AG09309 (cell line): ENCODE results near the gene IGFALS.
A peak's percentile ranks its signal among the peaks of the same experiment; 100 is the strongest.

Source experiments
- DNase-seq: peaks from one replicate; pipeline ENCODE4 v3.0.0-alpha.2; 2010; ENCODE audit warnings: low read depth
- H3K4me3 ChIP-seq: 2 replicates; pipeline ENCODE4 v1.5.1; 2011; ENCODE audit warnings: mild to moderate bottlenecking, low read depth, low read length, moderate library complexity; ENCODE audit not compliant: control insufficient read depth
- CTCF ChIP-seq: IDR thresholded peaks from 2 replicates; pipeline ENCODE4 v1.5.1; 2011; ENCODE audit warnings: mild to moderate bottlenecking, low read depth, low read length, inconsistent platforms; ENCODE audit not compliant: insufficient read depth, control insufficient read depth; ENCODE audit errors: missing control alignments

IGFALS gene

DNA sequence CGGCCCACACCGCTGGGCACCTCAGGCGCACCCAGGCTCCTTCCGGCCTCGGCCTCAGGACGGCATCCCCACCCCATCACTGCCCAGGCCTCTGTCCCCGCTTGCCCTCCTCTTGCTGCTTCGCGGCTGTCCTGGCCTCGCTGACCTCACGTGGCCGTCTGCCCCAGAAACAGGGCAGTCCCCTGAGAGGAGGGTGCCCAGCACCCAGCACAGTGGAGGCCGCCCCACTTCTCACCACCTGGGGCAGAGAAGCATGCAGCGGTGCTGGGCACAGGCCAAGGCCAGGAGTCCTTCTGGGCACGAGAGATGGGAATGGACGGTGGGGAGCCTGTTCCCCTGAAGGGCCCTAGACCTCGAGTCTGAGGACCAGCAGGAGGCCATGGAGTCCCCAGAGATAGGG lies 24.2 kb upstream of the IGFALS start:
- no peak for DNase-seq

DNA sequence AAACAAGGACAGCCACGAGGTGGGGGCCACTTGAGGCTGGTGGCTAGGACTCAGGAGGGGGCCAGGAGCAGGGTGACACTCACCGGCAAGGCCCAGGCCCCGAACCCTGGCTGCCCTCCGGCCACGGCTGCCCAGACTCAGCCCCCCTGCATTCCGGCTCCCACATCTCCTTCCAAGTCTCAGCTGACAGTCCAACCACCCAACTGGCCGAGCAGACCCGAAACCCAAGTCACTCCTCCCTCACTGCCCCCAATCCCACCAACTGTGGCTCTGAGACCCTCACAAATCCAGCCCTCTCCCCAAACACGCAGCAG lies 23.7 kb upstream of the IGFALS start:
- no peak for DNase-seq
- H3K4me3 ChIP-seq, result no peak overlapping the region
- no peak for TF ChIP-seq CTCF

More for the DNA sequence above, 24.2 kb upstream of the IGFALS start:
- no peak for TF ChIP-seq CTCF
- no peak overlapping the region for H3K4me3 ChIP-seq

- DNase-seq, result no peak
- no peak for TF ChIP-seq CTCF
Measured at GRCh38 chr16:1816396-1817275, 23.1 kb upstream of the IGFALS start.

GRCh38 chr16:1815461-1815860 lies 22.0 kb upstream of the IGFALS start:
- no peak overlapping the region for H3K4me3 ChIP-seq
- no peak for TF ChIP-seq CTCF
- DNase-seq, result no peak

More at GRCh38 chr16:1816396-1817275, 23.1 kb upstream of the IGFALS start:
- H3K4me3 ChIP-seq, result no peak overlapping the region

- peak; percentile 58 for TF ChIP-seq CTCF
- DNase-seq, result peak; percentile 14
Measured at GRCh38 chr16:1812732-1813163, 19.2 kb upstream of the IGFALS start.

DNA sequence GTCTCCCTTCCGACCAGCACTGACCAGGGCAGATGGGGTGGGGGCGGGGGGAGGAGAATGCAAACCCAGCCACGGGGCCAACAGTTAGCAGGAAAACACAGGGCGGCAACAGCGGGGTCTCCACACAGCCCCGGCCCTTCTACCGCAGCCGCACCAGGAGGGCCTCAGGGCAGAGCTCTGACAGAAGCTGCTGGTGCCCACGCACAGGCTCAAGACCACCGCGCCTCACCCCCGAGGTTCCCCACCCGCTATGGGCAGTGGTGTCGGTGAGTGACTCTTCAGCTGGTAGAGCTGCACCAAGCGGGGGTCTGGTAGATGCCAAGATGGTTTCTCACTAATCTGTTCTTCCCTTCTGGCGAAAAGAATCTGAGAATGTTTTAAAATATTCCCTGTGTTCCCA lies 17.0 kb upstream of the IGFALS start:
- no peak for TF ChIP-seq CTCF
- no peak overlapping the region for H3K4me3 ChIP-seq
- no peak for DNase-seq

More at GRCh38 chr16:1812732-1813163, 19.2 kb upstream of the IGFALS start:
- no peak overlapping the region for H3K4me3 ChIP-seq
